ENCODE data around the gene HIP1R.
A peak's percentile ranks its signal among the peaks of the same experiment; 100 is the strongest.
"Not testable (repeated sequence)": the region's sequence is repeated elsewhere in the genome, so short reads cannot be mapped to it uniquely, and the experiment has no call there.

HIP1R gene

GRCh38 chr12:122878780-122879612 lies 43.7 kb downstream of the HIP1R start:
- no peak for DNase-seq

GRCh38 chr12:122880155-122880667 lies 45.0 kb downstream of the HIP1R start:
- no peak for DNase-seq

DNA sequence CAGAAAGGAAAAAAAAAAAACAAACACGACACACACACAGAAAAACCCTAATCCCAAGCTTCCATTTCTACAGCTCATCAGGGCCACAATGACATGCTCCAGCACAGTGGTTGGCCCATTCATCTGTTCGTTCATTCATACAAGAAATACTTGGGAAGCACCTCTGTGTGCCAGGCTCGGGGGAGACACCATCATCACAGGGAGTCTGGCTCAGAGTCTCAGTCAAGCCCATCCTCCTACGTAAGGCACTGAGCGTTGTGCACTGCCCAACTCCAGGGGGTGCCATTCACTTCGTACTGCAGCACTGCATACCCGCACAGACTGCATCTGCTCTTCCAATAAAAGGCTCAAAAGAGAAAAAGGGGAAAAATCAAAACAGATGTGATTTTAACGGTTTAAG lies 45.4 kb downstream of the HIP1R start:
- no peak for DNase-seq

GRCh38 chr12:122882908-122883558 lies 47.8 kb downstream of the HIP1R start:
- no peak for DNase-seq

- no peak for DNase-seq
These were observed 49.0 kb downstream of the HIP1R start for GRCh38 chr12:122884091-122884826.

- no peak for DNase-seq
These were observed 49.6 kb downstream of the HIP1R start for GRCh38 chr12:122884860-122885259.

DNA sequence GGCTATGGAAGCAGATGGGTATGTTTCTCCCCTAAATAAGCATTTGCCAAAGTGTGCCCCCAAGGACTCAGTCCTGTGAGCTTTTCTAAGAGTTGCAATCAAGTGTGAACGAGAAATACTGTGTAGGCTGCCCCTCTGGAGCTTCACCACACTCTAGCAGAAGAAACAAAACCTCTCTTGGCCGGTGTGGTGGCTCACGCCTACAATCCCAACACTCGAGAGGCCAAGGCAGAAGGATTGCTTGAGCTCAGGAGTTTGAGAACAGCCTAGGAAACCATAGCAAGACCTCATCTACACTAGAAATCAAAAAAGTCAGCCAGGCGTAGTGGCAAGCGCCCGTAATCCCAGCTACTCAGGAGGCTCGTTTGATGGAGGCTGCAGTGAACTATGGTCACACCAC lies 50.9 kb downstream of the HIP1R start:
- DNase-seq = no peak

DNA sequence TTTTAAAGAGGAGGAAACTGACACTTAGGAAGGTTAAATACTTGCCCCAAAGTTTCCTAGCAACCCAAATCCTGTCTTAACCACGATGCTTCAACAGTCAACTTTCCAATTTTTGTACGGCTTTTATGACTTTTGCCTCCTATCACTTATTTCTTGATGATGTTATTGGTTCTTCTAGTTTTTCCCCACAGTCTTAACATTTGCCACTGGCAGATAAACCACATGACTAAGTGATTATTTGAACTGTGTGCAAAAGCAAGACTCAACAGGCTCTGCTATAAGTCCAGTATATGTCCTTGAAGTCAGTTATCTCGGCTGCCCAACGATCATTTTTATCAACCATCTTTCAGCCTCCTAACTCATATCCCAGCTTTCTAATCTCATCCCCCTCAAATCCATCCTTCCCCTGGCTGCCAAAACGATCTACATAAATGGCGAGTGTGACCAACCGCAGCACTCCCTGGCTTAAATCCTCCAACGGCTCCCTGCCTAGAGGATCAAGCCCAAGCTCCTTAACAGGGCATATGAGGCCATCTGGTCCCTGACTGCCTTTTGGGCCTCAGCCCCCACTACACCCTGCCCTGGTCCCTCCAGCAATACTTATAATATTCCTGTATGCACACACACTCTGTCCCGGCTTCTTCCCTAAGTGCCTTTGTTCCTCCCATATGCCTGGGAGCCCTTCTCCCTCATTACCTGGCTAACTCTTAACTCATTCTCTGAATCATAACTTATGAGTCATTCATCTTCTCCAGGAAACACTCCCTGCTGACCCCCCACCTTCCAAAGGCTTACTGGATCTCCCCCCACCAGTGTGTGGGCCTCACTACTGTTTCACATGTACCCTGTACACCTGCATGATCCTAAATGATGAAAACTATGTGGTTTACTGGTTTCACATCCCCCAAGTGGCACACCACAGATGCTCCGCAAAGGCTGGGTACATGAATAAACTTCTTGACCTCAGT lies 51.9 kb downstream of the HIP1R start:
- peak; percentile 53 for DNase-seq

DNA sequence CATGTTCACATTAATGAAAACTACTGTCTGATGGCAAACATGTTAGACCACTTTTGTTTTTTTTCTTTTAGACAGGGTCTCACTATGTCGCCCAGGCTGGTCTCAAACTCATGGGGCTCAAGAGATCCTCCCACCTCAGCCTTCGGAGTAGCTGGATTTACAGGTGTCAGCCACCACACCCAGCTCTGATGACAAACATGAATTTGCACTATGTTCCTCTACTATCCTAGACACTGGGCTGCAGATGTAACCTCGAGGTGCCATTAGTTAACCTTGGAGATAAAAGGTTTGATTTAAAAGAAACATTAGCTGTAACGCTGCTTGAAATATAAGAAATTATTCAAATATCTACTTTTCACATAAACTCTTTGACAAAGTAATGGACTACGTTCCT lies 52.6 kb downstream of the HIP1R start:
- no peak for DNase-seq

- DNase-seq = peak; percentile 47
These were observed 53.0 kb downstream of the HIP1R start for GRCh38 chr12:122888232-122888752.

DNA sequence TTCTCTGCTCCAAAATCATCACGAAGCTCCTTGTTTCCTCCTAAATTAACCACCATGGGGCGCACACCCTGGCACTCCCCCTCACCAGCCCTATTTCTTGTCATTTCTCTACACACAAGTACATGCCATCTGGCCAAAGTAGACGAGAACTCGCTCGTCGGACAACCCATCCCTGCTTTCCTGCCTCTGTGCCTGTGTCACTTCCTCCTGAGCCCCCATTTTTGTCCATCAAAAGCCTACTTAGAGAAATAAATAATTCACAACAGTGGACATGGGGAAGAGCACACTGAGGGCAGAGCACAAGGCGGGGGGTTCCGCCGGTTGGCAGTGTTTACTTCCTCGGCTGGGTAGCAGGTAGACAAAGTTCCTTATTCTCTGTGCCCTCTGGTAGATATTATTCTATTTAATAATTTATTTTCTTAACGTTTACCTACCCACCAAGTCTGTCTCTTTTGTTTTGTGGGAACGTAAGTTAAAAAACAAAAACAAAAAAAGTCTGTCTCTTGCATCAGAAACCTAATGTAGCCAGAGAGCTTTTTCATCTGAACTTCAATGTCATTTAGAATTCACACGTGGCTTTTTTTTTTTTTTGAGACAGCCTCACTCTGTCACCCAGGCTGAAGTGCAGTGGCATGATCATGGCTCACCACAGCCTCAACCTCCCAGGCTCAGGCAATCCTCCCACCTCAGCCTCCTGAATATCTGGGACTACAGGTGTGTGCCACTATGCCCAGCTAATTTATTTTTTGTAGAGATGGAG lies 54.7 kb downstream of the HIP1R start:
- no peak for DNase-seq

GRCh38 chr12:122891661-122892525 lies 56.6 kb downstream of the HIP1R start:
- no peak for DNase-seq

- not testable (repeated sequence) for DNase-seq
These were observed 57.5 kb downstream of the HIP1R start for GRCh38 chr12:122892724-122893123.

DNA sequence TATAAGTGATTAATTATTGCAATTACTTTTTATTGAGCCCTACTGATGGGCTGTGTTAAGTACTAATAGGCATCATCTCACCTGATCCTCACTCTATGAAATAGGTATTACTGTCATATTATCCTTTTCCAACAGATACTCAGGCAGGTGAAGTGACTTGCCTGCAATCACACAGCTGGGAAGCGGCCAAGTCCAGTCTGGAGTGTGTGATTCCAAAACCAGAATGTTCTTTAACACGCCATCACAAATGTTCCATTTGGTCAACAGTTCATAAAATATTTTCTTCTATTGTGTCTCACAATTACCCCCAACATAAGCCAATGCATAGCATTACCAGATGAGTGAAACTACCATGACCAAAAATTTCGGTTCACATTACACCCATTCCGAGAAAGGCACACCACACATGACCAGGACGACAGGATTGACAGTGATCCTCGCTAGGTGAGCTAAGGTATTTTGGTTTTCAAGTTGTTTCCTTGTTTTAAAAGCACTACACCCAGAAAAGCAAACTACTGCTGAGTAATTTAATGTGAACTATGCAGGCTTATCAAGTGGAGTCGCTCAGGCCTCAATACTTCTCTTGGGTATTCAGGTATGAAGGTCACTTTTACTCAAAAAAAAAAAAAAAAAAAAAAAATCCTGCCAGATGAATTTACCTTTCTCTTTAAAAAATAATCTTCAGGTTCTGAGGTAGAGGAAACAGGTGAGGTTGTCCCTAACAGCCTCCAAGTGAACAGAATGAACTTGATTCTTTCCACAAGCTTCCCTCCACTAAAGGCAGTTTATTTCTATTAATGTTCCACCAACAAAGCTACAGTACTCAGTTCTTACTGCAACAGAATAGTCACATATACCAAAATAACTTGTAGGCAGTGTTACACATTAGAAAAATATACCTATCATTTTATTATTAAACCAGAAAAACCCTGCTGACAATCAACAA lies 58.2 kb downstream of the HIP1R start:
- DNase-seq = no peak

GRCh38 chr12:122894193-122895121 lies 59.2 kb downstream of the HIP1R start:
- DNase-seq = no peak

GRCh38 chr12:122895320-122895703 lies 60.1 kb downstream of the HIP1R start:
- DNase-seq = no peak

DNA sequence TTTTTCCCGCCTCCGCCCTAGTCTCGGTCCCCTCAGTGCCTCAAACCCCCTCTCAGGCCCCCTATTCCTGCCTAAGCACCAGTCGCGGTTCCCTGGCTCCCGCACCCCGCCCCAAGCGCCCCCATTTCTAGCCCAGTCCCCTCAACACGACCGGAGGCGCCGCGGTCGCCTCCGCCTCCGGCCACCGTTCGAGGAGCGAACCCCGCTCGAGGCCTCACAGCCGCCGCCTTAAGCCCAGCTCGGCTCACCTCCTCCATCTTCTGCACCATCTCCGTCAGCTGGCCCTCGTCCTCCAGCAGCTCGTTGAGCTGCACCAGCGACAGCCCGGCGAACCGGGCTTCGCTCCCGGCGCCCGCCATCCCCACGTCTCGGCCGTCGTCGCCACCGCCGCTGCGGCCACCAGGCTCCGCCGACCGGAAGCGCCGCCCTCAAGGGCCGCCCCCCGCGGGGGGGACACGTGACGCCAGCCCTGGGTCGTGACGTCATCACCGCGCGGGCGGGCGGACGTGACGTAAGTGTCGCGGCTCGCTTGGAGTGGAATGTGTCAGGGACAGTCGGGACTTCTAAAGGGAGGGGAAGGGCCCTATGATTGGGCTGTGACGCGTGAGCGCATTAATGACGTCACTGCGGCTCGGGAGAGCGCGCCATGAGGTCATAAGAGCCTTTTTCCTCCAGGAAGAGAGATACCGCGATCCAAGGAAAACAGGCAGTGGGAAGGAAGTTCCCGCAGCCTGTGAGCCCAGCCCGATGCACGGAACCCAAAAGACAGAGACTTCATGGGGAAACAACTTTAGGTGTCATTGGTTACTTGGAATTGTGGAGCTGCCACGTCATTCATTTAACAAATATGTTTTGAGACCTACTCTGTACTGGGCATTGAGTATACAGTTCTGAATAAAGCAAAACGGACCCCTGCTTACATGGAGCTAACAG lies 60.7 kb downstream of the HIP1R start, which contains the start of gene VPS37B:
Gene VPS37B, minus strand, starts transcription at position 421 of the 933 bp plus-strand sequence. Its CDS starts 62 bp downstream, at position 359.
- DNase-seq = peak; percentile 84
